CD14-positive monocyte (primary cell): Measurements from ENCODE around the gene SLC6A7. TPM values are rescaled to one million over a fixed set of nuclear protein-coding genes. Genes with fewer than 3 reads are reported as not detected.
A peak's percentile ranks its signal among the peaks of the same experiment; 100 is the strongest.

Source experiments
- DNase-seq, 3 donors: peaks; one replicate each; pipeline ENCODE4 v3.0.0-alpha.2; 2011 to 2022
- H2AFZ ChIP-seq: 2 replicates; pipeline ENCODE4 v1.6.0; 2012; ENCODE audit warnings: mild to moderate bottlenecking, low read depth, low read length, inconsistent platforms; ENCODE audit not compliant: insufficient read depth, poor library complexity, severe bottlenecking
- H3K27ac ChIP-seq, 2 donors: 1 replicate in 1 of 2; 2 replicates in 1 of 2; pipeline ENCODE4 v1.5.1; 2012 to 2013; ENCODE audit warnings: low read length in 2 of 2, control low read depth in 1 of 2, inconsistent platforms in 1 of 2, low read depth in 1 of 2, mild to moderate bottlenecking in 1 of 2
- H3K27me3 ChIP-seq, 2 donors: one replicate each; pipeline versions ENCODE4 v1.6.0 to v1.6.1; 2011 to 2013; ENCODE audit warnings: low read length in 2 of 2; ENCODE audit not compliant: control insufficient read depth in 2 of 2, insufficient read depth in 2 of 2
- H3K36me3 ChIP-seq, 2 donors: replicated peaks in 1 of 2; 1 replicate in 1 of 2; 2 replicates in 1 of 2; pipeline versions ENCODE4 v1.5.1 to v1.6.1; 2012 to 2013; ENCODE audit warnings: low read length in 2 of 2, control low read depth in 1 of 2, inconsistent platforms in 1 of 2, mild to moderate bottlenecking in 1 of 2; ENCODE audit not compliant: insufficient read depth in 2 of 2, control insufficient read depth in 1 of 2
- H3K4me1 ChIP-seq, 2 donors: 1 replicate in 1 of 2; 2 replicates in 1 of 2; pipeline versions ENCODE4 v1.5.1 to v1.6.1; 2012 to 2013; ENCODE audit warnings: low read length in 2 of 2, control low read depth in 1 of 2, inconsistent platforms in 1 of 2, mild to moderate bottlenecking in 1 of 2, moderate library complexity in 1 of 2; ENCODE audit not compliant: insufficient read depth in 2 of 2, control insufficient read depth in 1 of 2
- H3K4me2 ChIP-seq: replicated peaks from 2 replicates; pipeline ENCODE3; 2012; ENCODE audit warnings: low read length, moderate library complexity, mild to moderate bottlenecking; ENCODE audit not compliant: poor library complexity, severe bottlenecking; ENCODE audit errors: extremely low read depth
- H3K4me3 ChIP-seq, 3 experiments: fragments of 200-600 bp in 1 of 3; sonication (generic) in 1 of 3; replicated peaks in 1 of 3; 1 replicate in 2 of 3; 2 replicates in 1 of 3; pipeline ENCODE4 v1.5.1; 2011 to 2013; ENCODE audit warnings: low read length in 3 of 3, mild to moderate bottlenecking in 3 of 3, control low read depth in 2 of 3, low read depth in 2 of 3, inconsistent platforms in 1 of 3, moderate library complexity in 1 of 3
- H3K79me2 ChIP-seq: 2 replicates; pipeline ENCODE4 v1.6.0; 2012; ENCODE audit warnings: mild to moderate bottlenecking, control low read depth, inconsistent platforms, low read length, moderate library complexity; ENCODE audit not compliant: insufficient read depth
- H3K9ac ChIP-seq: 2 replicates; pipeline ENCODE4 v1.6.0; 2017; ENCODE audit warnings: low read length, mild to moderate bottlenecking; ENCODE audit not compliant: insufficient read depth, poor library complexity, severe bottlenecking
- H3K9me3 ChIP-seq, 2 donors: replicated peaks in 1 of 2; 1 replicate in 1 of 2; 2 replicates in 1 of 2; pipeline versions ENCODE4 v1.5.1 to v1.6.1; 2012 to 2013; ENCODE audit warnings: low read length in 2 of 2, control low read depth in 1 of 2; ENCODE audit not compliant: control insufficient read depth in 1 of 2, insufficient read depth in 1 of 2
- H4K20me1 ChIP-seq: 2 replicates; pipeline ENCODE4 v1.6.0; 2012; ENCODE audit warnings: mild to moderate bottlenecking, low read length, control low read depth, moderate library complexity; ENCODE audit not compliant: insufficient read depth
- H3K27ac Mint-ChIP-seq, 7 donors: one replicate each; pipeline ENCODE4 v1.8.0; 2020; ENCODE audit warnings: mild to moderate bottlenecking in 7 of 7, mixed read lengths in 7 of 7, moderate library complexity in 6 of 7, inconsistent platforms in 2 of 7
- H3K27me3 Mint-ChIP-seq, 3 donors: one replicate each; pipeline ENCODE4 v1.8.0; 2021 to 2022; ENCODE audit warnings: low read depth in 3 of 3, mild to moderate bottlenecking in 3 of 3, mixed read lengths in 3 of 3, moderate library complexity in 3 of 3, inconsistent platforms in 1 of 3
- H3K36me3 Mint-ChIP-seq, 2 donors: one replicate each; pipeline ENCODE4 v1.8.0; 2020; ENCODE audit warnings: mixed read lengths in 2 of 2, inconsistent platforms in 1 of 2, mild to moderate bottlenecking in 1 of 2
- H3K4me1 Mint-ChIP-seq: one replicate; pipeline ENCODE4 v1.8.0; 2020; ENCODE audit warnings: mild to moderate bottlenecking, mixed read lengths
- H3K4me3 Mint-ChIP-seq, 2 donors: one replicate each; pipeline ENCODE4 v1.8.0; 2020; ENCODE audit warnings: mild to moderate bottlenecking in 2 of 2, mixed read lengths in 2 of 2, moderate library complexity in 1 of 2
- H3K9me3 Mint-ChIP-seq, 7 donors: one replicate each; pipeline ENCODE4 v1.8.0; 2020 to 2022; ENCODE audit warnings: mixed read lengths in 7 of 7, mild to moderate bottlenecking in 6 of 7, moderate library complexity in 6 of 7, inconsistent platforms in 2 of 7
- CTCF ChIP-seq: fragments of 200-600 bp; IDR thresholded peaks from one replicate; pipeline ENCODE4 v1.8.0; 2022; ENCODE audit warnings: antibody characterized with exemption, mild to moderate bottlenecking
- WGBS: methylation state at CpG from one replicate; pipeline ENCODE4 v1.1.5; 2013; ENCODE audit warnings: missing lambda C conversion rate; ENCODE audit not compliant: insufficient coverage; 5-methylcytosine and 5-hydroxymethylcytosine counted together
- intact Hi-C, 2 donors: fragments of 100-400 bp; cut with micrococcal nuclease; formaldehyde crosslinking; loops; one replicate each; pipeline versions ENCODE4 v1.15.0 to v1.15.1; 2023
- polyA plus RNA-seq, 3 donors: library from polyadenylated mRNA; depleted of rRNA in 1 of 3; unstranded in 2 of 3; stranded (reverse) in 1 of 3; fragments of 300-500 nt in 2 of 3; fragments of >200 nt in 1 of 3; fragmentation: Illumina TruSeq in 2 of 3; gene quantifications; 1 replicate in 2 of 3; 2 replicates in 1 of 3; pipeline ENCODE4 v1.2.3, GENCODE V29; 2012 to 2021

Gene SLC6A7
- polyA plus RNA-seq, 3 donors: 0.07 TPM; not detected in 2

- Histone ChIP-seq H2AFZ (no peak overlapping the region), H3K27me3 (no peaks in the 10 kb centered on the region), H4K20me1 (no peaks in the 10 kb centered on the region), H3K79me2 (no peaks in the 10 kb centered on the region), H3K4me1 (no peaks in the 10 kb centered on the region), H3K4me3 (no peak overlapping the region), H3K9me3 (no peaks in the 10 kb centered on the region), H3K4me2 (no peak overlapping the region), H3K27ac (no peak overlapping the region), H3K9ac (no peak overlapping the region), H3K36me3 (no peaks in the 10 kb centered on the region)
- Mint-ChIP-seq H3K9me3 (no peaks in the 10 kb centered on the region), H3K4me3 (no peak overlapping the region), H3K27ac (peak overlapping the region in 2 of 7 donors; percentile 8 to 23), H3K36me3 (no peaks in the 10 kb centered on the region), H3K4me1 (peaks cover 7% of the 10 kb centered on the region), H3K27me3 (peaks cover 11 to 14% (median 12%) of the 10 kb centered on the region in 3 donors)
- no peak for DNase-seq
- 95% methylated on average over 5 of the region's 10 CpGs for WGBS
- no peak for TF ChIP-seq CTCF
- intact Hi-C loops: loop anchor here in 1 of 2 donors (2.0 kb wide), 1 partner anchor 53 kb away; no protein-coding TSS in a partner anchor
These were observed 26.4 kb downstream of the SLC6A7 start for GRCh38 chr5:150215979-150216944.

GRCh38 chr5:150217038-150217437 is 27.2 kb downstream of the SLC6A7 start:
- Histone ChIP-seq H3K4me2 (no peak overlapping the region), H3K4me1 (no peaks in the 10 kb centered on the region), H3K27ac (no peak overlapping the region), H3K4me3 (no peak overlapping the region), H3K9ac (no peak overlapping the region), H3K27me3 (no peaks in the 10 kb centered on the region), H3K79me2 (no peaks in the 10 kb centered on the region), H4K20me1 (no peaks in the 10 kb centered on the region), H2AFZ (no peak overlapping the region), H3K36me3 (no peaks in the 10 kb centered on the region), H3K9me3 (no peaks in the 10 kb centered on the region)
- no peak overlapping the region for H3K4me3 Mint-ChIP-seq
- DNase-seq: no peak
- intact Hi-C loops: loop anchor here in 1 of 2 donors (2.0 kb wide), 1 partner anchor 54 kb away; no protein-coding TSS in a partner anchor
- peaks cover 7% of the 10 kb centered on the region for H3K4me1 Mint-ChIP-seq
- H3K36me3 Mint-ChIP-seq: no peaks in the 10 kb centered on the region
- H3K27me3 Mint-ChIP-seq: peaks cover 11 to 20% (median 12%) of the 10 kb centered on the region in 3 donors
- WGBS: no CpG with 5 or more reads among the region's 2 CpGs
- H3K9me3 Mint-ChIP-seq: no peaks in the 10 kb centered on the region
- peak overlapping the region in 3 of 7 donors; percentile 8 to 73 (median 23) for H3K27ac Mint-ChIP-seq
- no peak for TF ChIP-seq CTCF
